Breast epithelium (tissue), 3 donors: Measurements from ENCODE around the gene CPEB1.

ENCODE experiments used
- CTCF ChIP-seq, 3 donors: fragments of 450-650 bp; IDR thresholded peaks; one replicate each; pipeline ENCODE4 v1.5.1; 2016 to 2017; ENCODE audit warnings: antibody characterized with exemption in 3 of 3, mild to moderate bottlenecking in 3 of 3, moderate library complexity in 3 of 3
- POLR2A ChIP-seq: fragments of 450-650 bp; IDR thresholded peaks from one replicate; pipeline ENCODE4 v1.6.1; 2016; ENCODE audit warnings: antibody characterized with exemption, mild to moderate bottlenecking, moderate library complexity
- POLR2AphosphoS5 ChIP-seq, 3 donors: sonication (generic); formaldehyde crosslinking; IDR thresholded peaks; one replicate each; pipeline ENCODE4 v1.6.1; 2017; ENCODE audit warnings: antibody characterized with exemption in 3 of 3

DNA sequence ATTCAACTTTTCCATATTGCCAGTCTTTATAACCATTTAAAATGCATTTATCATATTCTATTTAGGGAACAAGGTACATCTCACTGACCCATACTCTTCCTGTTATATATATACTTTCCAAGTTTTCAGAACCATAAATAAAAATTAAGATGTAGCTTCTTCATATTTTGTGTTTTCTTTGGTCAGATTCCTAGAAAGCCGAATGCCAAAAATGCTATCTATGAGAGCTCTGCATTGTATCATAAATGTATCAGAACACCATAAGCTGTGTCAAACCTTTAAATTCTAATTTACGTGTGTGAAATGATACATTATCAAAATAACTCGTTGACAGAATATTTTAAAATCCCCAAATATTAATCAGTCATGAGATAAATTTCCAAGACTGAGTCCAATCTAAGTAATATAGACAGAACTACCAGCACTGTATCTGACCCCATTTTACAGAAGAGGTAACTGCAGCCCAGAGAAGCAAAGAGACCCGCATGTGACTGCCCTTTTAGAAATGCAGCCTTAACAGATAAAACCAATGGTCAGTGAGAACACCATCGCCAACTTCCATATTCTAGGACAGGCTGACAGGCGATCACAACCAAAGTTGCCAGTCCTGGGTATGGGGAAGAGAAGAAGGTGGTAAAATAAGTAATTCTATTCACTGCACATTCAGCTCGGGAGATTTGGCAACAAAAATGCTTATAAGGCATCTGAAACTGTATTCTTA is 90.7 kb downstream of the CPEB1 start:
- TF ChIP-seq CTCF (IDR thresholded peaks at IDR 0.05), result no peak
- TF ChIP-seq POLR2A, result no peak
- TF ChIP-seq POLR2AphosphoS5 (IDR thresholded peaks at IDR 0.05), result no peak
